ENCODE measurements around the gene RIT1. TPM values are rescaled to one million over a fixed set of nuclear protein-coding genes. Genes with fewer than 3 reads are reported as not detected.
A peak's percentile ranks its signal among the peaks of the same experiment; 100 is the strongest.

Gene RIT1
- total and polyA plus RNA-seq, 2 of the 8 experiments (the other 6 are each of a cell fraction or from before 2014, with no cell fraction given) = 25.3 to 26.8 TPM

DNA sequence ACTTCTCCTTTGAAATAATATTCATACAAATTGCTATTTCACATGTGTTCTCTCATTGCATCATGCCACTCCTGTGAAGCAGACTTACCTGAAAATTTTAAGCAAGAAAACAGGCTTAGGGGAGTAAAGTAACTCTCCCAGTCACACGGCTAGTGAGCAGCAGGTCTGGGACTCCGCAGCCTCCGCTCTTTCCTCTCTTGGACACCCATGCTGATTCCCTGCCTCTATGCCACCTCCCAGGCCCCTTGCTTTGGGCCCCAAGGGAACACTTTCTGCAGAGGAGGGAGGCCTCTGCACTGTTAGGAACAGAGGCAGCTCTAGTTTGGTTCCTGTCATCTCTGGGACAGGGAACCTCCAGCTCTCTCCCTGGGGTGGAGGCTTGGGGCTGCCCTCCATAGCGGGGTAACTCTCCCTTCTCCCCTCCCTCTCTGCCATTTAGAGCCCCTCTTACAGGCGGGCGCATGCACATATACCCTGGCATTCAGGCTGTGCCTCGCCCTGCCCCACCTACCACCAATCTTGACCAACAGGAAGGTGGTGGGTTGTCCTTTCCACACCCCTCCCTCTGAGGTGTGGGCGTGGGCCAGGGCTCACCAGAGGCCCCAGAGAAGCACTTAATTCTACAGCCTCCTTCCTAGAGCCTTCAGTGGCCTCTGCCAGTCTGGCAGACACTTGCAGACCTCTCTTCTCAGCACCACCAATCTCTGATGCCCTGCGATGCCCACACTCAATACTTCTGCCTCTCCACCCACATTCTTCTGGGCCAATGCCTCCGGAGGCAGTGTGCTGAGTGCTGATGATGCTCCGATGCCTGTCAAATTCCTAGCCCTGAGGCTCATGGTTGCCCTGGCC is 30.1 kb upstream of the RIT1 start, which contains the start of gene RXFP4:
TSS of gene RXFP4 (plus strand) at position 646 of the 852 bp plus-strand sequence. CDS start at position 718, 72 bp downstream.
- no peaks in the 10 kb centered on the region for H4K20me1 ChIP-seq (replicated peaks in 1 of 2; ENCODE audit: control insufficient read depth in 1 of 2, insufficient read depth in 2 of 2, low read length in 2 of 2)
- H3K27ac ChIP-seq (ENCODE audit: low read depth, low read length) = no peak within 1 kb of the TSS
- H3K56ac ChIP-seq (replicated peaks; ENCODE audit: insufficient read length, low read depth, low read length) = no peak within 1 kb of the TSS
- FAIRE-seq (no peak), DNase-seq (ENCODE audit: low read depth in 1 of 2, low spot score in 2 of 2) (no peak)
- H2BK12ac ChIP-seq (ENCODE audit: low read depth, low read length) = peak within 1 kb of the TSS; percentile 55; the same call in 1 of the 2 replicates
- ChIA-PET CTCF (ENCODE audit: partially characterized antibody) (interaction anchor here (0.5 to 5.3 kb wide), 8 partner anchors 34 to 408 kb away, joined by 3 to 49 read pairs (median 6); no protein-coding TSS in a partner anchor), POLR2A (ENCODE audit: partially characterized antibody) (interaction anchor here (0.6 to 4.8 kb wide), 12 partner anchors 10 to 836 kb away, joined by 3 to 27 read pairs (median 6); partner anchors contain the start of gene ARHGEF2)
- peak within 1 kb of the TSS; percentile 61 for H4K91ac ChIP-seq (replicated peaks; ENCODE audit: insufficient read length, low read length)
- no peak within 1 kb of the TSS for H3K9ac ChIP-seq (replicated peaks in 1 of 4; ENCODE audit: extremely low read depth in 1 of 4, low read depth in 3 of 4, low read length in 3 of 4)
- H2AFZ ChIP-seq (ENCODE audit: low read length) = no peak within 1 kb of the TSS
- WGBS, 2 experiments (ENCODE audit: extremely low coverage in 1 of 2, insufficient coverage in 1 of 2, insufficient read length in 1 of 2, insufficient replicate concordance in 2 of 2, low coverage in 1 of 2, low lambda C conversion rate in 2 of 2, missing lambda C conversion rate in 1 of 2) = 76% methylated on average over 11 of the region's 11 CpGs; no CpG with 5 or more reads in 1 of the 2 experiments
- H2BK15ac ChIP-seq (ENCODE audit: low read length) = 0 out of 2 replicates have a peak within 1 kb of the TSS, but pooled peaks have one; percentile 31
- H3K36me3 ChIP-seq (ENCODE audit: control insufficient read depth in 2 of 4, insufficient read depth in 4 of 4, low read length in 3 of 4) = peaks cover 0 to 1% (median 0%) of the 10 kb centered on the region in 4 experiments; a peak in 2 of 8 replicates
- H4K8ac ChIP-seq (ENCODE audit: extremely low read depth, insufficient read depth, low read length) = peak within 1 kb of the TSS; percentile 88; the same call in 1 of the 2 replicates
- H2BK20ac ChIP-seq (ENCODE audit: low read length) = no peak within 1 kb of the TSS
- no peak within 1 kb of the TSS for H2BK5ac ChIP-seq (ENCODE audit: low read depth, low read length)
- peaks cover 0 to 9% (median 2%) of the 10 kb centered on the region in 4 experiments; a peak in 5 of 7 replicates for H3K4me1 ChIP-seq (replicated peaks in 1 of 4; ENCODE audit: control insufficient read depth in 3 of 4, insufficient read depth in 4 of 4, low read length in 3 of 4)
- no peak within 1 kb of the TSS for H4K5ac ChIP-seq (ENCODE audit: insufficient read length, low read depth, low read length)
- H2BK120ac ChIP-seq (replicated peaks; ENCODE audit: low read depth, low read length) = no peak within 1 kb of the TSS
- no peaks in the 10 kb centered on the region for H3K79me2 ChIP-seq (ENCODE audit: control insufficient read depth in 1 of 2, insufficient read depth in 2 of 2, low read length in 2 of 2)
- H3K4ac ChIP-seq (replicated peaks; ENCODE audit: insufficient read length, low read depth, low read length) = no peak within 1 kb of the TSS
- H3K18ac ChIP-seq (ENCODE audit: extremely low read depth, low read length) = no peak within 1 kb of the TSS
- no peak within 1 kb of the TSS; the same call in 1 of the 2 replicates for H2AK5ac ChIP-seq (ENCODE audit: low read depth, low read length)
- H3K23ac ChIP-seq (ENCODE audit: insufficient read length) = no peak within 1 kb of the TSS
- H3K14ac ChIP-seq (ENCODE audit: insufficient read length) = no peak within 1 kb of the TSS
- no peaks in the 10 kb centered on the region for H3K27me3 ChIP-seq (replicated peaks in 1 of 4; ENCODE audit: control insufficient read depth in 3 of 4, extremely low read depth in 1 of 4, insufficient read depth in 3 of 4, low read length in 3 of 4)
- H3K79me1 ChIP-seq (ENCODE audit: low read depth, low read length) = no peaks in the 10 kb centered on the region
- H3K9me3 ChIP-seq (ENCODE audit: insufficient read depth in 2 of 2, low read depth in 1 of 2, low read length in 1 of 2) = no peaks in the 10 kb centered on the region
- no peak within 1 kb of the TSS for H3K4me2 ChIP-seq (ENCODE audit: insufficient read depth in 1 of 2, low read depth in 2 of 2, low read length in 2 of 2)
- H3K23me2 ChIP-seq (ENCODE audit: low read depth, low read length) = no peaks in the 10 kb centered on the region
- H3K4me3 ChIP-seq (ENCODE audit: extremely low read depth in 1 of 4, insufficient read depth in 2 of 4, low read depth in 3 of 4, low read length in 4 of 4) = no peak within 1 kb of the TSS
- TF ChIP-seq POLR2AphosphoS5 (IDR thresholded peaks at IDR 0.05; ENCODE audit: low read depth, low read length) (peak; percentile 70), BCL11A (IDR thresholded peaks at IDR 0.05; ENCODE audit: low read depth in 2 of 2, low read length in 2 of 2) (no peak), TAF7 (optimal IDR thresholded peaks at IDR 0.05; ENCODE audit: borderline replicate concordance, low read depth, low read length) (no peak)
